Sigmoid colon (tissue), 7 donors: ENCODE measurements around the gene ADRA2B. TPM values are rescaled to one million over a fixed set of nuclear protein-coding genes. Genes with fewer than 3 reads are reported as not detected.
"Not testable (repeated sequence)": the region's sequence is repeated elsewhere in the genome, so short reads cannot be mapped to it uniquely, and the experiment has no call there.

Experiments used
- DNase-seq: peaks from one replicate; pipeline ENCODE4 v3.0.0-alpha.2; 2019
- H3K27ac ChIP-seq, 4 donors: fragments of 200-600 bp; sonication (generic); one replicate each; pipeline ENCODE4 v1.5.1; 2016 to 2019; ENCODE audit warnings: mild to moderate bottlenecking in 1 of 4
- H3K27me3 ChIP-seq, 3 donors: fragments of 200-600 bp; sonication (generic); one replicate each; pipeline ENCODE4 v1.5.1; 2019; ENCODE audit warnings: mild to moderate bottlenecking in 1 of 3
- H3K36me3 ChIP-seq, 4 donors: fragments of 200-600 bp; sonication (generic); one replicate each; pipeline ENCODE4 v1.5.1; 2016 to 2019
- H3K4me1 ChIP-seq, 4 donors: fragments of 200-600 bp; sonication (generic); one replicate each; pipeline ENCODE4 v1.5.1; 2017 to 2019
- H3K4me3 ChIP-seq, 4 donors: fragments of 200-600 bp; sonication (generic); one replicate each; pipeline ENCODE4 v1.5.1; 2017 to 2019; ENCODE audit warnings: mild to moderate bottlenecking in 2 of 4, moderate library complexity in 1 of 4
- H3K9me3 ChIP-seq, 4 donors: fragments of 200-600 bp in 3 of 4; sonication (generic) in 3 of 4; one replicate each; pipeline versions ENCODE4 v1.5.1 to v1.6.1; 2013 to 2019
- CTCF ChIP-seq, 4 experiments: fragments of 450-650 bp in 3 of 4; fragments of 200-600 bp in 1 of 4; IDR thresholded peaks; one replicate each; pipeline ENCODE4 v1.5.1; 2016 to 2019; ENCODE audit warnings: antibody characterized with exemption in 4 of 4, mild to moderate bottlenecking in 3 of 4, moderate library complexity in 2 of 4
- EP300 ChIP-seq, 4 donors: sonication (generic); formaldehyde crosslinking; IDR thresholded peaks; one replicate each; pipeline ENCODE4 v1.6.1; 2017; ENCODE audit warnings: antibody characterized with exemption in 4 of 4
- POLR2A ChIP-seq, 2 donors: fragments of 450-650 bp; IDR thresholded peaks; one replicate each; pipeline ENCODE4 v1.6.1; 2016; ENCODE audit warnings: antibody characterized with exemption in 2 of 2, mild to moderate bottlenecking in 2 of 2, moderate library complexity in 2 of 2
- POLR2AphosphoS5 ChIP-seq, 4 donors: sonication (generic); formaldehyde crosslinking; IDR thresholded peaks; one replicate each; pipeline ENCODE4 v1.6.1; 2017; ENCODE audit warnings: antibody characterized with exemption in 4 of 4
- WGBS, 2 donors: extraction: QIAGEN DNeasy Blood & Tissue Kit; methylation state at CpG; one replicate each; pipeline ENCODE4 v1.1.7; 2013; 5-methylcytosine and 5-hydroxymethylcytosine counted together
- intact Hi-C: fragments of 100-400 bp; cut with DNase I; formaldehyde crosslinking; loops from one replicate; pipeline ENCODE4 v1.15.1; 2023
- polyA plus RNA-seq, 3 donors: library from polyadenylated mRNA; stranded (reverse); fragments of 200-250 nt; gene quantifications; one replicate each; pipeline ENCODE4 v1.2.3, GENCODE V29; 2013
- total RNA-seq, 4 donors: library from RNA; depleted of rRNA; stranded (reverse); fragments of >200 nt; gene quantifications; one replicate each; pipeline ENCODE4 v1.1.0, GENCODE V29; 2016
- donor health status: healthy with polysubstance abuse.
- donor health status: Bipolar disorder and iron deficiency.
- donor health status: healthy.

ADRA2B gene
- total and polyA plus RNA-seq, 7 donors = under 0.01 to 1.4 (median 0.54) TPM; not detected in 1

GRCh38 chr2:96069878-96070277, 46.5 kb downstream of the ADRA2B start:
- H3K9me3 ChIP-seq, H3K4me1 ChIP-seq, H3K27ac ChIP-seq, H3K4me3 ChIP-seq, H3K27me3 ChIP-seq, intact Hi-C loops, DNase-seq, H3K36me3 ChIP-seq: not testable (repeated sequence)
- 57 to 61% methylated on average over 6 of the region's 8 CpGs for WGBS, 2 donors

- H3K4me3 ChIP-seq, DNase-seq, H3K36me3 ChIP-seq, intact Hi-C loops, H3K27me3 ChIP-seq, H3K4me1 ChIP-seq, H3K9me3 ChIP-seq, H3K27ac ChIP-seq: not testable (repeated sequence)
- WGBS, 2 donors = 28 to 70% methylated on average over 9 of the region's 9 CpGs
These were observed 48.3 kb downstream of the ADRA2B start for GRCh38 chr2:96067902-96068581.

DNA sequence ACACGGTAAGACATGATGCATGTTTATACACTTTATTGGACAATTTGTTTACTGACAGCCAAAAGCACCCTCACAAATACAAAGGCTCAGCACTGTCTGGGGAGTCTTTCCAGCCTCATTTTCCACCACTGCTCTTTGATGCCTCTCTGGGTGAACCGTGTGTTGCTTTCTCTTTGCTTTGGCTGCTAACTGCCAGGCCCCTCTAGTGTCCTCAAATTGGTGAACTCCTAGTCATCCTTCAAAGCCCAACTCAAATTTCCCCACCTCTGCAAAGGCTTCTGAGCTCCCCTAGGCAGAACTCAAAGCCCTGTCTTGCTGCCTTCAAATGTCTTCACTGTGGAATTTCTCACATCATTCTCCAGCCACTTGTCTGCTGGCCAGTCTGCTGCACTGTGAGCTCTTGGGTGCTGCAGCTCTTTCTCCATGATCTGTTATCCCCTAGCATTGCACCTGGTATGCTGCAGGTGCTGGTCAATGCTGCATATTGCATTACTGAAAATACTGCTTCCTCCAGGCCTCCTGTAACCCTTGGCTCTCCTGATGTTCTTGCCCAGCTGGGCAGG, 49.2 kb downstream of the ADRA2B start:
- H3K9me3 ChIP-seq, intact Hi-C loops, H3K4me1 ChIP-seq, H3K27me3 ChIP-seq, H3K27ac ChIP-seq, H3K4me3 ChIP-seq, DNase-seq, H3K36me3 ChIP-seq: not testable (repeated sequence)
- WGBS, 2 donors = 73 to 74% methylated on average over 2 of the region's 2 CpGs

- H3K27me3 ChIP-seq, H3K4me1 ChIP-seq, H3K27ac ChIP-seq, H3K4me3 ChIP-seq, DNase-seq, H3K36me3 ChIP-seq, intact Hi-C loops, H3K9me3 ChIP-seq: not testable (repeated sequence)
- WGBS, 2 donors = 94% methylated on average over 5 of the region's 7 CpGs
These were observed 49.9 kb downstream of the ADRA2B start for GRCh38 chr2:96066511-96066910.

GRCh38 chr2:96065954-96066353, 50.4 kb downstream of the ADRA2B start:
- DNase-seq, H3K4me3 ChIP-seq, H3K27ac ChIP-seq, H3K36me3 ChIP-seq, H3K9me3 ChIP-seq, H3K27me3 ChIP-seq, H3K4me1 ChIP-seq, intact Hi-C loops: not testable (repeated sequence)
- 88 to 89% methylated on average over 4 of the region's 4 CpGs for whole genome bisulfite sequencing, 2 donors

GRCh38 chr2:96065381-96065930, 50.9 kb downstream of the ADRA2B start:
- DNase-seq = no peak
- 70 to 88% methylated on average over 4 of the region's 4 CpGs for WGBS, 2 donors
- intact Hi-C loops = no loop called here

GRCh38 chr2:96064760-96065159, 51.6 kb downstream of the ADRA2B start:
- H3K27me3 ChIP-seq, H3K9me3 ChIP-seq, DNase-seq, H3K4me1 ChIP-seq, H3K4me3 ChIP-seq, intact Hi-C loops, H3K36me3 ChIP-seq, H3K27ac ChIP-seq: not testable (repeated sequence)

More at GRCh38 chr2:96065381-96065930, 50.9 kb downstream of the ADRA2B start:
- Histone ChIP-seq H3K9me3 (no peaks in the 10 kb centered on the region), H3K27me3 (no peaks in the 10 kb centered on the region), H3K27ac (no peak overlapping the region), H3K4me3 (no peak overlapping the region), H3K36me3 (no peaks in the 10 kb centered on the region), H3K4me1 (no peaks in the 10 kb centered on the region)
- no peak for TF ChIP-seq POLR2AphosphoS5 (IDR thresholded peaks at IDR 0.05)
- TF ChIP-seq CTCF (IDR thresholded peaks at IDR 0.05) = no peak
- TF ChIP-seq POLR2A (IDR thresholded peaks at IDR 0.05) = no peak
- TF ChIP-seq EP300 (IDR thresholded peaks at IDR 0.05) = no peak

- H3K9me3 ChIP-seq, H3K27me3 ChIP-seq, H3K4me3 ChIP-seq, H3K36me3 ChIP-seq, H3K27ac ChIP-seq, DNase-seq, intact Hi-C loops, H3K4me1 ChIP-seq: not testable (repeated sequence)
- WGBS, 2 donors = 96 to 97% methylated on average over 1 of the region's 3 CpGs
These were observed 52.2 kb downstream of the ADRA2B start for GRCh38 chr2:96064047-96064675.

DNA sequence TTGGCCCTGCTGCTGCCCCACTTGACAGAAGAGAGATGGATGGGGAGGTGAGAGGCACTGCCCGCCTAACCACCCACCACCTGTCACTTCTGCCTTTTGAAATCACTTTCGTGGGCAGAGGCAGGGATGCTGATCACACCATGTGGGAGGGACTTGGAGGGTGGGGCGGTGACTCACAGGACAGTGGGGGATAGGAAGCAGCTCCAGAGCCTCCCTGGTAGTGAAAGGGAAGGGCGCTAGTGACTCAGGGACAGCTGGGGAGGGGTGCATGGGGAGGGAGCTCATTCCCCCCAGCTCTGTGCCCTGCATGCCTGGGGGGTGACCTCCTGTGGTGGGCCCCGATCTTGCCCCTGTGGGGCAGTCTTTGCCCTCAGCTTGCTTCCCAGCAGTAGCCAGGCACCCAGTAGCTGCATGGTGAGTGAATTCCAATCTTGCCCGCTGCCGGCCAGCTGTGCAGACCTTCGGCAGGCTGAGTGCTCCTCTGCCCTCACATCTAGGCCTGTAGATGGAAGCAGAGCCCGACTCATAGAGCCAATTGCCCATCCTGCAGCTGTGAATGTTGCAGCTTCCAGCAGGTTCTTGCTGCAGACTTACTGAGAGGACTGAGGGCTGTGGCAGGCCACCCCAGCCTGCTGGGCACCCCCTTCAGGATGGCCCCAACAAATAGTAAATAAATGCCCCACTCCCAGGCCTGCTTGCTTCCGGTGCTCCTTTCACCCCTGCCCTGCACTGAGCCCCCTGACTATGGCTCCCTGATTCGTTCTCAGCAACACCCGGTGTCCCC, 53.1 kb downstream of the ADRA2B start:
- 63 to 68% methylated on average over 10 to 11 of the region's 12 CpGs for WGBS, 2 donors
- H3K36me3 ChIP-seq, H3K4me3 ChIP-seq, intact Hi-C loops, H3K27me3 ChIP-seq, DNase-seq, H3K9me3 ChIP-seq, H3K27ac ChIP-seq, H3K4me1 ChIP-seq: not testable (repeated sequence)
